Endothelial cell of umbilical vein (primary cell): ENCODE measurements around the gene GADD45G. TPM values are rescaled to one million over a fixed set of nuclear protein-coding genes. Genes with fewer than 3 reads are reported as not detected.

Experiments used
- BruUV-seq: library from RNA; stranded (reverse); fragments of 400-500 nt; replicated peaks from 2 replicates; lab custom pipeline; 2021; lab: Mats Ljungman, UMichigan
- CTCF ChIA-PET: fragments of 300-600, 350-600 bp; sonication (Branson Sonifier 250); formaldehyde crosslinking; loops from one replicate; lab custom pipeline; 2021; ENCODE audit warnings: antibody characterized with exemption, inconsistent platforms; lab: Charles Lee
- POLR2A ChIA-PET: fragments of 300-600, 350-600 bp; sonication (Branson Sonifier 250); formaldehyde crosslinking; loops from one replicate; lab custom pipeline; 2021; ENCODE audit warnings: antibody characterized with exemption, inconsistent platforms; lab: Charles Lee
- DNase-seq: peaks from one replicate; pipeline ENCODE4 v3.0.0-alpha.2; 2011; ENCODE audit warnings: low read depth, low spot score
- FAIRE-seq: peaks from 2 replicates; lab custom pipeline; 2011; peaks lifted over from hg19 to GRCh38; lab: Jason Lieb, UNC
- H2AFZ ChIP-seq: 2 replicates; pipeline ENCODE4 v1.6.0; 2012; ENCODE audit warnings: low read depth, low read length, control low read depth, inconsistent platforms
- H3K27ac ChIP-seq: 2 replicates; pipeline ENCODE4 v1.5.1; 2011; ENCODE audit warnings: low read depth, mild to moderate bottlenecking, control low read depth, low read length, moderate library complexity; ENCODE audit not compliant: insufficient read depth
- H3K27me3 ChIP-seq, 2 experiments: 2 replicates each; pipeline versions ENCODE4 v1.6.0 to v1.6.1; 2011; ENCODE audit warnings: low read length in 2 of 2, mixed read lengths in 1 of 2; ENCODE audit not compliant: control insufficient read depth in 2 of 2, insufficient read depth in 2 of 2
- H3K36me3 ChIP-seq, 2 experiments: 2 replicates in 1 of 2; 3 replicates in 1 of 2; pipeline ENCODE4 v1.5.1; 2011; ENCODE audit warnings: low read length in 2 of 2, mild to moderate bottlenecking in 1 of 2, moderate library complexity in 1 of 2; ENCODE audit not compliant: control insufficient read depth in 2 of 2, insufficient read depth in 2 of 2; ENCODE audit errors: extremely low read depth in 1 of 2
- H3K4me1 ChIP-seq: 3 replicates; pipeline ENCODE4 v1.5.1; 2011; ENCODE audit warnings: mild to moderate bottlenecking, low read length; ENCODE audit not compliant: control insufficient read depth, insufficient read depth; ENCODE audit errors: extremely low read depth
- H3K4me2 ChIP-seq: 2 replicates; pipeline ENCODE4 v1.6.1; 2011; ENCODE audit warnings: low read length, control low read depth, mixed read lengths; ENCODE audit not compliant: insufficient read depth
- H3K4me3 ChIP-seq, 3 experiments: fragments of 200-600 bp in 1 of 3; sonication (generic), shearing (Covaris generic) in 1 of 3; replicated peaks in 1 of 3; 2 replicates each; pipeline ENCODE4 v1.5.1; 2011 to 2016; ENCODE audit warnings: control low read depth in 3 of 3, low read length in 3 of 3, mild to moderate bottlenecking in 2 of 3, inconsistent platforms in 1 of 3, low read depth in 1 of 3, moderate library complexity in 1 of 3; ENCODE audit not compliant: insufficient read depth in 1 of 3
- H3K79me2 ChIP-seq: 2 replicates; pipeline ENCODE4 v1.6.0; 2012; ENCODE audit warnings: low read length, inconsistent platforms; ENCODE audit not compliant: control insufficient read depth, insufficient read depth
- H3K9ac ChIP-seq: replicated peaks from 2 replicates; pipeline ENCODE3; 2011; ENCODE audit warnings: low read length, control low read depth; ENCODE audit not compliant: insufficient read depth; ENCODE audit errors: extremely low read depth
- H3K9me1 ChIP-seq: replicated peaks from 3 replicates; pipeline ENCODE4 v1.6.0; 2011; ENCODE audit warnings: mild to moderate bottlenecking, low read length; ENCODE audit not compliant: control insufficient read depth, insufficient read depth; ENCODE audit errors: extremely low read depth
- H3K9me3 ChIP-seq: replicated peaks from 2 replicates; pipeline ENCODE4 v1.5.1; 2012; ENCODE audit warnings: low read length, inconsistent platforms; ENCODE audit not compliant: control insufficient read depth, insufficient read depth
- H4K20me1 ChIP-seq: replicated peaks from 2 replicates; pipeline ENCODE3; 2011; ENCODE audit warnings: mild to moderate bottlenecking, low read length; ENCODE audit not compliant: control insufficient read depth, insufficient read depth; ENCODE audit errors: extremely low read depth
- CTCF ChIP-seq, 2 donors: IDR thresholded peaks; 1 replicate in 1 of 2; 2 replicates in 1 of 2; pipeline ENCODE4 v1.5.1; 2011; ENCODE audit warnings: low read length in 2 of 2, mild to moderate bottlenecking in 2 of 2, moderate library complexity in 2 of 2, control low read depth in 1 of 2, inconsistent platforms in 1 of 2, low read depth in 1 of 2; ENCODE audit not compliant: insufficient read depth in 1 of 2; ENCODE audit errors: extremely low read depth in 1 of 2
- EZH2 ChIP-seq: IDR thresholded peaks from 2 replicates; pipeline ENCODE4 v1.6.1; 2012; ENCODE audit warnings: borderline replicate concordance, low read depth, mild to moderate bottlenecking, moderate library complexity, low read length, inconsistent platforms; ENCODE audit not compliant: severe bottlenecking
- FOS ChIP-seq: IDR thresholded peaks from 2 replicates; pipeline ENCODE4 v1.6.1; 2011; ENCODE audit warnings: mild to moderate bottlenecking, low read length, moderate library complexity, borderline replicate concordance; ENCODE audit not compliant: insufficient read depth
- POLR2AphosphoS5 ChIP-seq: IDR thresholded peaks from 2 replicates; pipeline ENCODE4 v1.6.1; 2012; ENCODE audit warnings: low read depth, mild to moderate bottlenecking, control low read depth, low read length, moderate library complexity; ENCODE audit not compliant: insufficient read depth
- dilution Hi-C: fragments of 300-500 bp; cut with MboI; formaldehyde crosslinking; loops from one replicate; pipeline ENCODE4 v1.15.0; 2019; ENCODE audit warnings: low sequenced_read_pairs; ENCODE audit not compliant: extremely low pct_ligation_motif_present
- intact Hi-C: fragments of 100-400 bp; cut with micrococcal nuclease; formaldehyde crosslinking; loops from one replicate; pipeline ENCODE4 v1.10.0; 2022
- polyA plus RNA-seq, 4 experiments: library from polyadenylated mRNA; depleted of rRNA in 3 of 4; stranded (reverse) in 3 of 4; unstranded in 1 of 4; fragments of >200 nt; gene quantifications; 2 replicates each; pipeline versions ENCODE4 v1.2.1 to v1.2.3, GENCODE V29; 2011 to 2012; ENCODE audit warnings: missing spikeins in 1 of 4
- total RNA-seq: library from RNA; stranded (reverse); gene quantifications from 2 replicates; pipeline ENCODE4 v1.2.3, GENCODE V29; 2021

The GADD45G gene
- total and polyA plus RNA-seq, 2 donors (not counting 3 experiments of a cell fraction or from before 2014, with no cell fraction given), result 0.44 to 0.64 TPM

- Histone ChIP-seq H3K79me2 (no peaks in the 10 kb centered on the region), H3K9ac (no peak overlapping the region), H3K27me3 (no peaks in the 10 kb centered on the region), H3K9me3 (no peaks in the 10 kb centered on the region), H3K36me3 (no peaks in the 10 kb centered on the region), H3K27ac (no peak overlapping the region), H3K9me1 (no peaks in the 10 kb centered on the region), H4K20me1 (no peaks in the 10 kb centered on the region), H3K4me1 (no peaks in the 10 kb centered on the region), H3K4me3 (no peak overlapping the region), H2AFZ (no peak overlapping the region), H3K4me2 (no peak overlapping the region)
- dilution Hi-C loops (no loop called here), intact Hi-C loops (no loop called here)
- ChIA-PET POLR2A (no interaction called here), CTCF (interaction anchor here (1.1 to 1.7 kb wide), 2 partner anchors 10 to 31 kb away, joined by 3 to 5 read pairs; no protein-coding TSS in a partner anchor)
- FAIRE-seq (no peak), DNase-seq (no peak)
- BruUV-seq, result no TSS peak
- TF ChIP-seq CTCF (IDR thresholded peaks at IDR 0.05; ENCODE audit: extremely low read depth in 1 of 2, insufficient read depth in 1 of 2, low read depth in 1 of 2, low read length in 2 of 2), result no peak
- no peak for TF ChIP-seq POLR2AphosphoS5
- no peak for TF ChIP-seq FOS
- no peak for TF ChIP-seq EZH2
Measured at GRCh38 chr9:89629081-89629976, 24.5 kb downstream of the GADD45G start.
